GM21447 (cell line): ENCODE measurements around the gene AZGP1.
"Not testable (repeated sequence)": the region's sequence is repeated elsewhere in the genome, so short reads cannot be mapped to it uniquely, and the experiment has no call there.

ENCODE experiments used
- ATAC-seq: cut with Tn5 transposase; IDR thresholded peaks from one replicate; pipeline ENCODE4 v1.9.1; 2021; ENCODE audit not compliant: unreplicated experiment

The AZGP1 gene

DNA sequence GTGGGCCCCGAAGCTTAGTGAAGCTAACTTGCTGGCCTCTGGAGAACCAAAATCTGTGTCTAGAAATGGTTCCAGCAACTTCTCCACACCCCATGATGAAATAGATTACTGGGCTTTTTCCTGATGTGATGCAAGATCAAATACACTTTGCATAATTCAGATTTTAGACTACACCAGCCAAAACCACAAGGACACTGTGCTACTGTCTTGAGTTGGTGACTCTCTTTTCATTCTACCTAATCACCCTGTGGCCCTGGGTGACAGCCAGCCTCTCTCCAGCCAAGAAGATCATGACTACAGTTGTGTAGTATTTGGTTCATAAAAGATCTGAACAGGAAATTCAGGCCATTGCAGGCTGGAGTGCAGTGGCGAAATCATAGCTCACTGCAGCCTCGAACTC lies 22.2 kb downstream of the AZGP1 start:
- ATAC-seq = no peak

DNA sequence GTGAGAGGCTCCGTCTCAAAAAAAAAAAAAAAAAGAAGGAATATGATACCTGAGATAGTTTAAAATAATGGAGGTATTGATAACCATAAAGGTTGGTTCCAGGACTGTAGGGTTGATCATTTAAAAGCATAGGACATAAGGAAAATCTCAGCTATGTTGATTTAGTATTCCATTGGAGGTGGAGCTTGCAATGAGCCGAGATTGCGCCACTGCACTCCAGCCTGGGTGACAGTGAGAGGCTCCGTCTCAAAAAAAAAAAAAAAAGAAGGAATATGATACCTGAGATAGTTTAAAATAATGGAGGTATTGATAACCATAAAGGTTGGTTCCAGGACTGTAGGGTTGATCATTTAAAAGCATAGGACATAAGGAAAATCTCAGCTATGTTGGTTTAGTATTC lies 23.2 kb downstream of the AZGP1 start:
- not testable (repeated sequence) for ATAC-seq

DNA sequence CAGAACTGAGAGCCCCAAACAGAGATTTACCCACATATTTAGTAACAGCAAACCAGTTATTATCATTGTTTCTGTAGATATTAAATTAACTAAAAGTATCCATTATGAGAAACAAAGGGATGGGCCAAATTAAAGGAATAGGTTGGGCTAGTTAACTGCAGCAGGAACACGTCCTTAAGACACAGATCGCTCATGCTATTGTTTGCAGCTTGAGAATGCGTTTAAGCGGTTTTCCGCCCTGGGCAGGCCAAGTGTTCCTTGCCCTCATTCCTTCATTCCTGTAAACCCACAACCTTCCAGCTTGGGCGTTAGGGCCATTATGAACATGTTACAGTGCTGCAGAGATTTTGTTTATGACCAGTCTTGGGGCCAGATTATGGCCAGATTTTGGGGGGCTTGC lies 25.0 kb downstream of the AZGP1 start:
- ATAC-seq = not testable (repeated sequence)

DNA sequence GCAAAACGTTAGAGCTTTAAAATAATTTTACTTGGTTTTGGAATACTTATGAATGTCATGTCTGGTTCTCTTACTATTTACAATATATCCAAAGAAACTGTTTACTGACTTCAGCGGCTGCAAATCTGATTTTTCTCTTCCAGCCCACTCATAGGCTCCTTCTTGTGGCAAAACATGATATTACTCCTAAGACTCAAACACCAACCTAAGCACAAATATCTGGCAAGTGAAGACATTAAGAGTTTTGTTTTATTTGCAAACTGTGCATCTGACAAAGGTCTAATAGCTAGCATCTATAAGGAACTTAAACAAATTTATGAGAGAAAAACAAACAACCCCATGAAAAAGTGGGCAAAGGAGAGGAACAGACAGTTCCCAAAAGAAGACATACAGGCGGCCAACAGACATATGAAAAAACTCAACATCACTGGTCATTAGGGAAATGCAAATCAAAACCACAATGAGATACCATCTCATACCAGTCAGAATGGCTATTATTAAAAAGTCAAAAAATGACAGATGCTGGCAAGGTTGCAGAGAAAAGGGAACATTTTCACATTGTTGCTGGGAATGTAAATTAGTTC lies 26.1 kb downstream of the AZGP1 start:
- no peak for ATAC-seq

DNA sequence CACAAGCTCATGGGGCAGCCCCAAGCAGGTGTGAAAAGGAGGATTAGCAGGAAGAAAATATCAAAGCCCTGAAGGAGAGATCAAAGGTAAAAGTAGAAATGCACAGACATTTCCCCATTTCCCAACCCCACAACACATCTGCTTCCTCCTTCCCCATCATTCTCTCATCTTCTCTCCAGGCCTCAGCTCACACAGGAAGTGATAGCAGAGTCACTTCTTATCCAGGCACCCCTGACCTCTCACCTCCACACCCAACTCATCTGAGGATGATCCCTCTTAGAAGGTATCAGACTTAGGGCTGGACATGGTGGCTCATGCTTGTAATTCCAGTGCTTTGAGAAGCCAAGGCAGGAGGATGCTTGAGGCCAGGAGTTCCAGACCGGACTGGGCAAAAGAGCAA lies 28.2 kb downstream of the AZGP1 start:
- no peak for ATAC-seq

DNA sequence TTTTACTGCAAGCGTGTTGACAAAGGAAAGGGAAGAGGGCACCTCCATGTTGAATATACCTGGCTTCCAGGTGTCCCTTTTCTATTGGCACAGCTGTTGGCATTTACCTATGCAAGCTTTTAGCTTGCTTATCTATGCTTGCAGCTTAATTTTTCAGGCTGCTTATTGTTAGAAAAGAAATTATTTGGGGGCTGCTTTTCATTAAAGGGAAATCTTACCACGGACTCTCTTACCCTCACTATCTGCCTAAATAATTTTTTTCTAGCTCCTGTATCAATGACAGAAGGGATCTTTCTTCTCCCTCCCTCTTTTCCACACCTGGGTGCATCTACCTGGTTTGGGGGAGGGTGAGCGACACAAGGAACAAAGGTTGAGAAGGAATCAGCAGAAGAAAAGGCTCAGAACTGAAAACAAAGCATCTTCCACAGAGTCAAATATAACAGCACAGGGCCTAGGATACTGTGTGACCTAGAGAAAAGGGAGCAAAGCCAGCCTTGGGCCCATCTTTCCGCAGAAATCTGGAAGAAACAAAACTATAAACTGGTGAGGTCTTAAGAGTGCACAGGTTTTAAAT lies 31.2 kb downstream of the AZGP1 start:
- ATAC-seq = no peak

DNA sequence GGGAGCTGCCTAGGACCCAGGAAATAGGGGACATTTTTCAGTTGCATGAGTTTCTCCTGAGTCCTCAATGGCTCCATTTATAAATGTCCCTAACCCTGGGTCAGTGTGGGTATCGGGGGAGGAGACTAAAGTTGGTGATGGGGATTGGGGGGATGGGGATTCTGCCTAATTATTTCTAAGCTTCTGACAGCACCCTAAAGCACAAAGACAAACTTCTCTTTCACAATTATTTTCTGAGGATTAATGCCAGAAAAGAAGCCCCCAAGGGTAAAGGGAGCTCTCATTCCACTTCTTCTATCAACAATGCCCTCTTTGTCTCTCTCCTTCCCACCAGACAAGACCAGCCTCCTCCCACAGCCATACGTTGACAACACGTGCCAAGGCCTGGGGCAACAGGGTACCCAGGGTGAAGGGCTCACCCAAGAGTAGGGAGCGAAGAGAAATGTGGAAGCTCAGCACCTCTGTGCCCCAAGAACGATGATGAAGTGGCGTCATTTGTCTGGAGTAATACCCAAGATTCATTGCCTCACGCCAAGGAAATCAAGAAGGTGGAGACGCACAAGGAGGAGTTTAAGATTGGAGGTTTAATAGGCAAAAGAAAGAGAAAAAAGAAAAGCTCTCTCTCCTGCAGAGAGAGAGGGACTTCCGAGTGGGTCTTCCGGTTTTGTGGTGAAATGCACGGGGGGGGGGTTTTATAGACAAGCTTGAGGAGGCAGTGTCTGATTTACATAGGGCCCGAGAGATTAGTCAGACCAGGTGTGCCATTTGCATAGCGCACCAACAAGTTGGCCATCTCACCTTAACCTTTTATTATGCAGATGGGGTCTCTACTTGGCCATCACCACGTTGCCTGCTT lies 32.0 kb downstream of the AZGP1 start:
- no peak for ATAC-seq

DNA sequence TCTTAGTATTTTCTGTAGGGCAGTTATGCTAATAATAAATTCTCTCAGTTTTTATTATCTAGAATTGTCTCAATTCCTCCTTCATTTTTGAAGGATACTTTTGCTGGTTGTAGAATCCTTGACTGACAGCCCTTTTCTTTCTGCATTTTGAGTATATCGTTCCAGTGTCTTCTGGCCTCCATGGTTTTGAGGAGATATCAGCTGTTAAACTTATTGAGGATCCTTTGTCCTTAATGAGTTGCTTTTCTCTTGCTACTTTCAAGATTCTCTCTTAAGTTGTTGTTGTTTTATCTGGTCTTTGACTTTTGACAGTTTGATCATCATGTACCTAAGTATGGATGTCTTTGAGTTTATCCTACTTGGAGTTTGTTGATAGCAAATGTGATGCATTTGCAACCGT lies 37.5 kb downstream of the AZGP1 start:
- no peak for ATAC-seq

DNA sequence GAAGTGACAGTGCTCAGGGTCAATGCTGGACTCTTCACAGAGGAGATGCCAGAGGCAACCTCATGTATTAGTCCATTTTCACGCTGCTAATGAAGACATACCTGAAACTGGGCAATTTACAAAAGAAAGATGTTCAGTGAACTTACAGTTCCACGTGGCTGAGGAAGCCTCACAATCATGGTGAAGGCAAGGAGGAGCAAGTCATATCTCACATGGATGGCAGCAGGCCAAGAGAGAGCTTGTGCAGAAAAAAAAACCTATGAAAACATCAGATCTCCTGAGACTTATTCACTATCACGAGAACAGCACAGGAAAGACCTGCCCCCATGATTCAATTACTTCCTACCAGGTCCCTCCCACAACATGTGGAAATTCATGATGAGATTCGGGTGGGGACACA lies 40.8 kb downstream of the AZGP1 start:
- not testable (repeated sequence) for ATAC-seq

DNA sequence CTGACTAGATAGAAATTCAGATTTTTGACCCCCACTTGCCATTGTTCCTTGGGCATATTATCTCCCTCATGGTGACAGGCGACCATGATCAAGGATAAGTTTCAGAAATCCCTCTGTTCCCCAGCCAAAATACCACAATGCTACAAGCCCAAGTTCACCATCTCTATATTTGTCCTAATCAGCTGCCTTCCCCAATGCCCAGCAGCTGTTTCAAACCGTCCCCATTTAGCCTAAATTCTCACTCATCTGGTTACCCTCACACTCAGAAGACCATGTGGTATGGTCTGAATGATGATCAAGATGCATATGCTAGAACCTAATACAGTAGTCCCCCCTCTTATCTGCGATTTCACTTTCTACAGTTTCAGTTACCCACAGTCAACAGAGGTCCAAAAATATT lies 45.5 kb downstream of the AZGP1 start:
- no peak for ATAC-seq

DNA sequence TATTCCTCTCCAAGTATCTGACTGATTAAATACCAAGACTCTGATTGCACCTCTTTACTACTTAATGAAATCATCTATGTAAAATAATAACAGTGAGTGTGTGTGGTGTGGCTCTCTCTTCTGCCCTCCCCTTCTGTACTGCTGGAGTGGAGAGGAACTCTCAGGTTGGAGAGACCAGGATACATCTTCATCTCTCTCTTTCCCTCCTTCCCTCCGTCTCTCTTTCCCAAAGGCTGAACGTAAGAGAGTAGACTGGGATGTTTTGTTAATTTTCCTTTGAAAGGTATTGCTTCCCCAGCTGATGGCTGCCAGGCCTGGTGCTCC lies 46.1 kb downstream of the AZGP1 start:
- ATAC-seq = no peak

DNA sequence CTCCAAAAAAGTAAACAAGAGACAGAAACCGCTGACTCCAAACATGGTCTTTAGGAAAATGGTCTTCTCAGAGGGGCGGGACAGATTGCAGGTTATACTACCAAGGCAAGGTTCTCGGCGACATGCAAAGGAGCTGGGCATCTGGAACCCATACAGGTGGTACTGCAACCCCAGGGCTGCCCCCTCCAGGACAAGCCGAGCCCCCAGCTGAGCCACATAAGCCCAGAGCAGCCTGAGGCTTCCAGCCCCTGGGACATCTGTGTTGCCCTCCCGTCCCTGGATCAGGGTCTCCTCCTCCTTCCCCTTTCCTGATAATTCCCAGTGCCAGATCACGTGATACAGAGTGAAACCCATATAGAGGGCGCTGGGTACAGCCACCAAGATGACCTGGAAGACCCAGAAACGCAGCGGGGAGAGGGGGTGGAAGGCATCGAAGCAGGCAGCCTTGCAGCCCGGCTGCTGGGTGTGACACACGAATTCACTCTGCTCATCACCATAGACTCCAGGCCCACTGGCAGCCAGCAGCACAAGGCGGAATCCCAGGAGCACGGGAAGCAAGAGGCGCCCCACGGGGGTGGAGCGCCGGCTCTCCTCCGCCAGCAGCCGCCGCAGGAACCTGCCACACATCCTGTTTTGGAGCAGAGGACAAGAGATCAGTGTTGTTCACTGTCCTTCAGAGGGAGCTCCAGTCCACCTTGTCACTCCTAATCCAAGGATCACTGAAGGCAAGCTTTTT lies 46.7 kb downstream of the AZGP1 start, which contains the start of gene GJC3:
TSS of gene GJC3 (minus strand) at position 627 of the 736 bp plus-strand sequence. CDS start at position 627, 0 bp downstream.
- no peak for ATAC-seq

DNA sequence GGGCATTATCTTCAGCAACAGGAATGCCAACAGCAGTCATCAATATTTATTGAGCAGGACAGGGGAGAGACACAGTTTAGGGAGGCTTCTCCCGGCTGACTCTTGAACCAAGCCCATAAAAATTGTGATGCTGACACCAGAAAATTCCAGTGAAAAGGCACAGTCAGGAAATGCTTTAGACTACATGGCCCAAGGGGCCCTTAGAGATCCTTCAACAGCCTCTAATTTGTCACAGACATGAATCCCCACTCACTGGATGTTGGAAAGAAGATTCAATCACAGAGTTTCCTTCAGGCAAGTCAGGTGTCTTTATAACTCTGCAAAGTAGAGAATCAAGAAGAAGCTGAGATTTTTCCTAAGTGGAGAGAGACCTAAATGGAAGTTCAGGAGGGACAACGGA lies 47.6 kb downstream of the AZGP1 start:
- ATAC-seq = no peak

DNA sequence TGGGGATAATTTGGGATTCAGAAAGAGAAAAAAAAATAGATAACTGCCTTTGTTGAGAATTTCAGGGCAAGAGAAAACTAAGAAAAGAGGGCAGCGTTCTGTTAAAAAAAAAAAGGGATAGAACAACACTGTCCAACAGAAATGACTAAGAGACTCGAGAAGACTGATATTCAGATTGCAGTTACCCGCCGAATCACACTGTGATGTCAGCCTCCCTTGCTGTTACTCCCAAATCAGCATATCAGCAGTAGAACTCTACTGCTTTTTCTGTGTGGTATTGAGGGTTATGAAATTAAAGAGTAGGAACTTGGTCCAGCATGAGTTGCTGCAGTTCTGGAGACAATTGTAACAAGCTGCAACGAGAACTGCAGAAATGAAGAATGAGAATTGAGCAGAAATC lies 48.3 kb downstream of the AZGP1 start:
- no peak for ATAC-seq

DNA sequence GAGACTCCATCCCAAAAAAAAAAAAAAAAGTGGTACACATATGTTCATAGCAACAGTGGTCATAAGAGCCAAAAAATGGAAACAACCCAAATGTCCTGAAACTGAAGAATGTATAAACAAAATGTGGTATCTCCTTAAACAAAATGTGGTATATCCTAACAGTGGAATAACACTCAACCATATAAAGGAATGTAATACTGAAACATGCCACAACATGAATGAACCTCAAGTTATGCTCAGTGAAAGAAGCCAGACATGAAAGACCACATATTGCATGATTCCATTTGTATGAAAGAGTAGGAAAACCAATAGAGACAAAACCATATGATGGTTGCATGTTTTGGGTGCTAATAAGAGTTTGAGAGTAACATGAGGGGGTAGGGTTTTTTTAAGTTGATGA lies 49.5 kb downstream of the AZGP1 start:
- no peak for ATAC-seq

DNA sequence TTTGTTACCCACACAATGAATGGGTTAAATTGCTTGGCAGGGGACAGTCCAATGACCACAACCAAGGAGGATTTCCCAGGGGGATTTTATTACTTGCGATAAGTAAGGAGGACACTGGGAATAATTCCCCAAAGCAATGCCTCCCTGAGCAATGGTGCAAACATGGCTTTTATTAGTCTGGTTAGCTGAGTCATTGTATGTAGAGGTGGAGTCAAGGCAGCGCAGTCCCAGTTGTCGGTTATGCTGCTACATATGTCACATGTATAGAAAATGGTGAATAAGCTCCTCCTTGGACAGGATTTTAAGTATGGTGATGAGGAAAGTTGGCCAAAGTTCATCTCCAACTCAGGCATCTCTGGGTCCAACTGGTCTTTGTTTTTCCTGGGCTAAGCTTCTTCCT lies 52.6 kb downstream of the AZGP1 start:
- ATAC-seq = no peak

DNA sequence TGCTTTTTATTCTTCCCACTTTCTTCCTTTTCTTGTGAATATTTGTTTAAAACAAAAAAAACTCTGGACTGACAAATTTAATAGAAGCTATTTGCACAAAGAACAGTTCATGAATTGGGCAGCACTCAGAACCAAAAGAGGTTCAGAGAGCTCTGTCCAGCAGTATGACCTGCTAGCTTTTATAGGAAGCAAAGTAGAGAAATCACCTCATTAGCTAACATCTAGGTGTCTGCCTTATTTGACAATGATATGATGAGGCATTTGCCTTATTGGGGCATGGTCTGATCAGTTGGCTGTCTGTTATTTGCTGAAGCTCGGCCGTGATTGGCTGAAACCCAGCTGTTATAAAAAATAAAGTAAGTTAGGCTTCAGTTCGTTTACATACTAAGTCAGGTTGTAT lies 55.7 kb downstream of the AZGP1 start:
- no peak for ATAC-seq

DNA sequence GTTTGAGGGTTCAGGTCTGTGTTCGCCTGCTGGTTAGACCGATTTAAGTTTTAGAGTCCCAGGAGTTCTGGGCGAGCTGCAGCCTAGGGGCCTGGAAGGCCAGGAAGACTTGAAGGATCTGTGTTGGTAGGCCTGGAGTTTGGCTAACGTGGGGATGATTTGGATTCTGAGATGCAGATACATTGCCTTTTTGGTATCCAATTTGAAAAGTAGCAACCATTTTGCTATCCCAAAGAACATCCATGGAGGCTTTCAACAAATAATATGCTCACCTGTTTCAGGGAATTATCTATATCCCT lies 56.1 kb downstream of the AZGP1 start:
- no peak for ATAC-seq

DNA sequence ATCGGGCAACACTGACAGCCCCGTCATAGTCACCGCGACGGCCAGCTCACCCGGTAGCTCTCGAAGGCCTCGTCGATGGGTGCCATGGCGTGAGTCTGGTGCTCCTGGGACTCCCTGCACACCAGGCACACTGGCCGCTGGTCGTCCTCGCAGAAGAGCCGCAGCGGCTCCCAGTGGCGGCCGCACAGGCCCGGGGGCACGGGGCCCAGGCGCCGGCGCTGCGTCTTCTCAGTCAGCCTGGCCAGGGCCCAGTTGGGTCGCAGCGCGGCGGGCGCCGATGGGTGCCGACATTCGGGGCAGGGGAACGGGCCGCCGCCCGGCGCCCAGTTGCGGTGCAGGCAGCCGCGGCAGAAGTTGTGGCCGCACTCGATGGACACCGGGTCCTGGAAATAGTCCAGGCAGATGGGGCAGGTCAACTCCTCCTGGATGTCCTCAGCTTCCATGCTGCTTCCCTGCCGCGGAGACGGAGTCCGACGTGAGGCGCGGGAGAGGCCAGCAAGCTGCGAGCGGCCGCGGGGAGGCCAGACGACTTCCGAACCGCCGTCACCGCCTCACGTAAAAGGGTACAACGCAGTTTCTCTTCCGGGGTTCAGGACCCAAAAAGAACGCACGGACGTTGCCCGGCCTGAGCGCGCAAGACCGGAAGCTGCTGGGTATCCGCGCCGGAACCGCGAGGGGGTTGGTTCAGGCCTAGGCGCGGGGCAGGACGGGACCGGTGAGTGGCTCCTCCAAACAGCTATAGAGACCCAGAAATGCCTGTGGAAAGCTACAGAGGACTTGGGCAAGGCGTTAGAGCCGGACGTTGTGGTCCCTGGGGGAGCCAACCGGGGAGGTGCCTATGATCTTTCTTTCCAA lies 56.6 kb downstream of the AZGP1 start, which contains the start of gene TRIM4:
TSS of gene TRIM4 (minus strand) at position 572 of the 855 bp plus-strand sequence. CDS start at position 443, 129 bp downstream.
- ATAC-seq = peak; percentile 98
